GM18520 (cell line): Measurements from ENCODE around the gene SS18L1.

ENCODE experiments used
- ATAC-seq: cut with Tn5 transposase; IDR thresholded peaks from one replicate; pipeline ENCODE4 v1.9.1; 2021; ENCODE audit not compliant: unreplicated experiment

Gene SS18L1

GRCh38 chr20:62208795-62209755 lies 65.5 kb downstream of the SS18L1 start:
- ATAC-seq: no peak

- no peak for ATAC-seq
Observed at GRCh38 chr20:62209850-62210495, 66.4 kb downstream of the SS18L1 start.

GRCh38 chr20:62210496-62210855 lies 66.9 kb downstream of the SS18L1 start:
- ATAC-seq: no peak

- ATAC-seq: no peak
Observed at GRCh38 chr20:62211216-62211615, 67.6 kb downstream of the SS18L1 start.

GRCh38 chr20:62211769-62212288 lies 68.3 kb downstream of the SS18L1 start:
- no peak for ATAC-seq

GRCh38 chr20:62212299-62212698 lies 68.7 kb downstream of the SS18L1 start:
- no peak for ATAC-seq

GRCh38 chr20:62214067-62214466 lies 70.5 kb downstream of the SS18L1 start:
- ATAC-seq: no peak

GRCh38 chr20:62215020-62215990 lies 71.7 kb downstream of the SS18L1 start:
- no peak for ATAC-seq

- ATAC-seq: no peak
Observed at GRCh38 chr20:62215991-62216635, 72.5 kb downstream of the SS18L1 start.

GRCh38 chr20:62216636-62217566 lies 73.3 kb downstream of the SS18L1 start:
- no peak for ATAC-seq

- ATAC-seq: no peak
Observed at GRCh38 chr20:62217913-62218773, 74.6 kb downstream of the SS18L1 start.

- ATAC-seq: no peak
Observed at GRCh38 chr20:62219101-62219991, 75.8 kb downstream of the SS18L1 start.

GRCh38 chr20:62219992-62220665 lies 76.6 kb downstream of the SS18L1 start, which contains the start of gene HRH3:
Gene HRH3 (minus strand): TSS chr20:62220278. CDS start chr20:62219970, 308 bp downstream.
- ATAC-seq: no peak

- no peak for ATAC-seq
Observed at GRCh38 chr20:62220666-62221568, 77.3 kb downstream of the SS18L1 start.

GRCh38 chr20:62222266-62222850 lies 78.8 kb downstream of the SS18L1 start:
- no peak for ATAC-seq
